GM21390 (cell line): ENCODE measurements around the gene JAZF1.

ENCODE experiments used
- ATAC-seq: cut with Tn5 transposase; IDR thresholded peaks from one replicate; pipeline ENCODE4 v1.9.1; 2021; ENCODE audit not compliant: unreplicated experiment

The JAZF1 gene

GRCh38 chr7:28180364-28181147 lies at the start of gene JAZF1:
Gene JAZF1 (minus strand): TSS chr7:28180795.
- ATAC-seq: no peak

- ATAC-seq: no peak
Observed at GRCh38 chr7:28230261-28230660, 49.7 kb upstream of the JAZF1 start.

- ATAC-seq: no peak
Observed at GRCh38 chr7:28228396-28228795, 47.8 kb upstream of the JAZF1 start.

- no peak for ATAC-seq
Observed at GRCh38 chr7:28226003-28226402, 45.4 kb upstream of the JAZF1 start.

GRCh38 chr7:28225576-28225975 lies 45.0 kb upstream of the JAZF1 start:
- no peak for ATAC-seq

GRCh38 chr7:28224675-28225074 lies 44.1 kb upstream of the JAZF1 start:
- ATAC-seq: no peak

GRCh38 chr7:28224172-28224571 lies 43.6 kb upstream of the JAZF1 start:
- ATAC-seq: no peak

GRCh38 chr7:28222636-28223035 lies 42.0 kb upstream of the JAZF1 start:
- ATAC-seq: no peak

- ATAC-seq: no peak
Observed at GRCh38 chr7:28219793-28220192, 39.2 kb upstream of the JAZF1 start.

GRCh38 chr7:28217143-28217542 lies 36.5 kb upstream of the JAZF1 start:
- ATAC-seq: no peak

GRCh38 chr7:28211006-28211405 lies 30.4 kb upstream of the JAZF1 start:
- ATAC-seq: no peak

- no peak for ATAC-seq
Observed at GRCh38 chr7:28208506-28208905, 27.9 kb upstream of the JAZF1 start.

- ATAC-seq: peak; percentile 55
Observed at GRCh38 chr7:28207486-28208158, 27.0 kb upstream of the JAZF1 start.

GRCh38 chr7:28205506-28205905 lies 24.9 kb upstream of the JAZF1 start:
- no peak for ATAC-seq

- ATAC-seq: no peak
Observed at GRCh38 chr7:28203508-28204240, 23.1 kb upstream of the JAZF1 start.

- ATAC-seq: no peak
Observed at GRCh38 chr7:28202222-28202621, 21.6 kb upstream of the JAZF1 start.

- ATAC-seq: no peak
Observed at GRCh38 chr7:28201131-28201530, 20.5 kb upstream of the JAZF1 start.

- no peak for ATAC-seq
Observed at GRCh38 chr7:28200598-28200997, 20.0 kb upstream of the JAZF1 start.

GRCh38 chr7:28199021-28199510 lies 18.5 kb upstream of the JAZF1 start:
- no peak for ATAC-seq

GRCh38 chr7:28195910-28196620 lies 15.5 kb upstream of the JAZF1 start:
- no peak for ATAC-seq
